NCI-H524 treated with DMSO at 0.1 percent for 48 hours (cell line): ENCODE data around the gene CIPC.

Experiments used
- DNase-seq: peaks from one replicate; lab custom pipeline; 2025; lab: John Stamatoyannopoulos, UW

CIPC gene

DNA sequence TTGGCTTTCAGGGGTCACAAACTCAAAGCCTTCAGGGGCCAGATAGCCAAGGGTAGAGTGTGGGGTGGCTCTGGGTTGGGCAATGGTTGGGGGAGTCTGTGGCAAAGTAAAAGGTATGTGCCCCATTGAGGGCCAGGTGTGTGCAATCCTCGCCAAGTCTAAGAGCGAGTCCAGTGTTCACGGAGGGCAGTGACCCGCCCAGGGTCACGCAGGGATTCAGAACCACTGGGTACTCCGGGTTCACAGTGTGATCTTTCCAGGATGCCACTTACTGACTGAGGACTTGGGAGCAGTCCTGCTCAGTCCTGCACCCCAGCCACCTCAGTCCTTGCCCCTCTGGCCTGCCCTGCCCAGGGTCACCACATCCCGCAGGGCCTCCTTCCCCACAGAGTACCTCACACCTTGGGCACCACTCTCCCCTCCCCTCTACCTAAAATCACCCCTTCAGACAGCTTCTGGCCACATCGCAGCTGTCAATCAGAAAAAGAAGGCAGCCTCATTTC, 27.8 kb downstream of the CIPC start:
- DNase-seq: no peak

DNA sequence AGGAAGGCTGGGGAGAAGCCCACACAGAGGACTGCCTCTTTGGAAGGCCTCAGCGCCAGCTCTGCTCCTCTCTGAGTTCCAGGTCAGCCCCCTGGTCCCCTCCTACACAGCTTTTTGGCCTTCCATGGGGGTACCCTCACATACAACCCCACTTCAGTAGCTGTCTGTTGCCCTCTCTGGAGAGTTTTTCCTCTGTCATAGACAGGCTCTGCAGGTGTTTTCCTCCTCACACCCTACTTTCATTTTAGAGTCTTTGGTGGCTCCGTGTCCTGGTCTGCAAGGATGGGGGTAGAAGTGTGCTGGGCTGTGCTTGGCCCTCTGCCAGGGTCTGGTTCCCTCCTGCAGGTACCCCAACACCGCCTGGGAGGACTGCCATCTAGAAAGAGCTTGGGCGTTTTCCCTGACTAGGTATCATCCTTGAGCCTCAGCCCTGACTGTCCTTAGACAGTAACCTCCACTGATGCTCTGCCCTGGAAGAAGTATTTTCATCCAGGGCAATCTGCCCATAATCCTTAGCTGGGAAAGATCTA, 28.5 kb downstream of the CIPC start:
- no peak for DNase-seq

DNA sequence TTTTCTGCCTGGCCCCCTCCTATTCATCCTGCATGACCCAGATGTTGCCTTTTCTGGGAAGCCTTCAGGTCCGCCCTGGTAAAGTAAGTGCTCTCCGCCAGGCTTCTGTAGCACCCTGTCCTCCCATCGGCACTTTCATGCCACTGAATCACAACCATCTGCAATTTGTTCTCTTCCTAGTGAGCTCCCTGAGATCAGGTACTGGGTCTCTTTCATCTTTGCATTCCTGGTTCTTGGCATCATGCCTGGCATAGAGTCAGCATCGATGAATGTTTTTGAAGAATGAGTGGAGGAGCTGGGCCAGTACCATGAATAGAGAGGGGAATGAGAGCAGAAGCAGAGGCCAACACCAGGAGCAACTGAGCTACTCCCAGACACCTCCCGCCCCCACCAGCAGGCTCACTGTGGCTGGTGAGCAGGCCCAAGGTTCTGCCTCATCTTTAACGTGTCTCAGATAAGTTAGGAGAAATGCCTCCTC, 30.4 kb downstream of the CIPC start:
- DNase-seq: no peak

DNA sequence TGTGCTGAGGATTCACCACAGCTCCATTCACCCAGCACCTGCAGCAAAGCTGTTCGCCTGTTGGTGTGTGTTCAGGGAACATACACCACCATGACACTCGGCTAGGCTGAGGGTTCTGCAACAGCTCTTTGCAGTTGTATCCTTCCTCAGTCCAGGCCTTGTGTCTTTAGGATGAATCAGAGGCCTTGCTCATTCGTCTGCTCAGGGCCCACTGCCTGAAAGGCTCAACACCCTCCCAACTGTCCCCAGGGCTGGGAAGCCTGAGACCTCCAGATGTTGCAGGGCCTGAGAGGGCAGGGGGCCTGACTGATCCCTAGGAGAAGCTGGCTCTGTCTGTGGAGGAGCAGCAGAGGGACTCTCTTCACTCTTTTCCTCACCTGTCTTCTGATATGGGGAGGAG, 32.3 kb downstream of the CIPC start:
- no peak for DNase-seq

DNA sequence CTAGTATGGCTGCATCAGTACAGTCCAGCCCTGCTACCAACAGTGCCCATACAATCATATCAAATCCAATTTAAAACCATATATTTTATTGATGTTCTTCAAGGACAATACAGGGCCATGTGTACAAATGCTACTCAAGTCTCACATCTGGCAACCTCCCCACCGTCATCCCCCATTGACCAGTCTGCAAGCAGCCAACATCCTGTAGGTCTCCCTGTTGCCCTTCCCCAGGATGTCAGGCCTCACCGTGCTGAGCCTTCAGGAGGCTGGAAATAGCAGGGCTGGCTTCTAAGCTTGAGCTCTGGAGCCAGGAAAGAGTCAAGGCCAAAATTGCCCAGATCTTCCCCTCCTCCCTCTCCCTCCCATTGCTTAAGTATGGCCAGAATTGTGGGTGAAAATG, 33.1 kb downstream of the CIPC start:
- no peak for DNase-seq

DNA sequence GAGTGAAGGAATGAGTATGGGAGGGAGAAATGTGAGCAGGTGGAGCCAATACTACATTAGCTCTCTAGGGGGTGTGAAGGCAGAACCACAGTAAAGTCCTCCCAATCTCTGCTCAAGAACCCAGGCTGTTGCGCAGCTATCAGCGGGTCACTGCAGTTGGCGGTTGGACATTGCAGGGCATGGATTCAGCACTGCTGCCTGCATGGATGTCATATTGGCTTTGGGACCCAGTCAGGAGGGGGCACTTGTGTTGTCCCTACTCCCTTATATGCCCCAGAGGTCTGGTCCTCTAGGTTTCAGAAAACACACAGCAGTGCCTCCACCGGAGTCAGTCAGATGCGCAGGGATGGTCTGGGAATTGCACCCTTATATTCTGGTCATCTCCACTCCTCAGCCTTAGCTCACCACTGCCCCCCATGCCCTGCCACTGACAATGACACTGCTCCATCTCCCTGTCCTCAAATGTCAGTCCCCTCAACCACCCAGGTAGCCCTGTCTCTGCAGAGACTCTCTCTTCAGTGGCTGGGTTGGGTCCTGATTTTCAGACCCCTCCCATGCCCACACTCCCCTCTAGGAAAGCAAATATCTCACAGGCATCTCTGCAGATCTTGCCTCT, 33.9 kb downstream of the CIPC start:
- no peak for DNase-seq

DNA sequence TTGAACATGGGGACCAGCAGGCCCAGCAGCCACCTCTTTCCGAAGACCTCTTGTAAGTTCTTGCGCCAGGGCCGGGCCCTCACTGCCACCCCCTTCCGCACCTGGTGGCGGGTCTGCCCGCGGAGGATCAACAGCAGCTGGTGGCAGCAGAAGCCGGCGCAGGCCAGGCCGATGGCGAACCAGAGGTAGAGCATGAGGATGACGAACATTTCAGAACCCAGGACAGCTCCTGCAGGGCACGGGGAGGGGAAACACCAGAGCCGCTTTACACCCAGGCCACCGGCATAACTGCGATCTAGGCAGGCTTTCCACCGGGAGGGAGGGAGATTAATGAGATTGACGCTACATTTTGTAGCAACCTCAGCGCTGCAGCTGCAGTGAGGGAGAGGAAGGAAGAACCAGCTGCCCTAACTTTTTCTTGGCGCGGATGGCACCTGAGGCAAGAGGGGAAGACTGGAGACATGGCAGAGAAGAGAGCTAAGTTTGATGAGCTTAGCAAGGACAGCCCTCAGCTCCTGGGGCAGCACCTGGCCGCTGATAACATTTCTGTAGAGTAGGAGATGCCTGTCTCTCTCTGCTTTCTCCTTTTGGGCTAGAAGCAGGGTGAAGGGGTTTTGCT, 35.8 kb downstream of the CIPC start:
- no peak for DNase-seq

DNA sequence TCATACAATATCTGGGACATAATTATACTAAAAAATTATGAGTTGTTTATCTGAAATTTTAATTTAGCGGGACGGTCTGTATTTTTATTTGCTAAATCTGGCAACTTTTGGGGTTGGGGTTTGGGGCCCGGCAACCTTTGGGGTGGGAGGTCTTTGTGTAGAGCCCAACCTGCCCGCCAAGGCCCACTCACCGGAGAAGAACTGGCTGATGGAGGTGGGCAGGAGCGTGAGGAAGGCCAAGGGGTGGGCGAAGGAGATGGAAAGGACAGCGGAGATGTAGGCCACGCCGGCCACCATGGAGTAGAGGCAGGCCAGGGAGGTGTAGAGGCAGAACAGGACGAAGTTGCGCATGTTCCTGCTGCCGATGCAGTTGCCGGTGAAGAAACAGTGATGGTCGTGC, 41.0 kb downstream of the CIPC start:
- no peak for DNase-seq

DNA sequence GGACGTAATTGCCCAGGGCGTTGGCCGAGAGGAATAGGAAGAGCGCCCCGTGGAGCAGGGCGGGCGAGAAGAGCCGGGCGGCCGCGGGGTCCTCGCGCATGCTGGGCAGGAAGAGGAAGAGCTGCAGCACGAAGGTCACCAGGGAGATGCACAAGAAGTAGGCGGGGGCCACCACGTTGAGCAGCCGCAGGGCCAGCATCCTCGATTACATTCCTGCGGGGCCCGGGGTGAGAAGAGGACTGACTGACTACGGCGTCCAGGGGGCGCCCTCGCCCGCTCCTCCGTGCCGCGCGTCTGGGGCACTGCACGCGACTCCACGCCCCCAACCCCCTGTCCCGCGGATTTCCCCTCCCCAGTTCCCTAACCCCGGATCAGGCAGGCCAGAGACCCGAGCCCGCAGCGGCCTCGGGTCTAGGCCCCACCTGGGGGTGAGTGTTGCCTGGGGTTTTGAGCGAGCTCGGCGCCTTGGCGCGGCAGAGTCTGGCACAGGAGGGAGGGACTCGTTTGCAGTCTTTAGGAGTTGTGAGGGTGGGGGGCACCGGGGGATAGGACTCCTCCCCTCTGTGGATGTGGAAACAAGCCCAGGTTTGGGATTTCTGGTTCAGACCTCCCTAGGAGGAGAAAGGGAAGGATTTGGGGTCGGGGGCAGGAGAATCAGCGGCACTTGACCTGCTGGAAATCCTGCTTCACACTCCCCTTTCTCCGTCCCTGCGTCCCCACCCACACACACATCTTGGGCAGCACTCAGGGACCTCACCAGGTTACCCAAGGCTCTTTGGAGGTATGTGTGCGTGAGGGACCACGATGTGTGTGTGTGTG, 41.7 kb downstream of the CIPC start:
- DNase-seq: no peak

DNA sequence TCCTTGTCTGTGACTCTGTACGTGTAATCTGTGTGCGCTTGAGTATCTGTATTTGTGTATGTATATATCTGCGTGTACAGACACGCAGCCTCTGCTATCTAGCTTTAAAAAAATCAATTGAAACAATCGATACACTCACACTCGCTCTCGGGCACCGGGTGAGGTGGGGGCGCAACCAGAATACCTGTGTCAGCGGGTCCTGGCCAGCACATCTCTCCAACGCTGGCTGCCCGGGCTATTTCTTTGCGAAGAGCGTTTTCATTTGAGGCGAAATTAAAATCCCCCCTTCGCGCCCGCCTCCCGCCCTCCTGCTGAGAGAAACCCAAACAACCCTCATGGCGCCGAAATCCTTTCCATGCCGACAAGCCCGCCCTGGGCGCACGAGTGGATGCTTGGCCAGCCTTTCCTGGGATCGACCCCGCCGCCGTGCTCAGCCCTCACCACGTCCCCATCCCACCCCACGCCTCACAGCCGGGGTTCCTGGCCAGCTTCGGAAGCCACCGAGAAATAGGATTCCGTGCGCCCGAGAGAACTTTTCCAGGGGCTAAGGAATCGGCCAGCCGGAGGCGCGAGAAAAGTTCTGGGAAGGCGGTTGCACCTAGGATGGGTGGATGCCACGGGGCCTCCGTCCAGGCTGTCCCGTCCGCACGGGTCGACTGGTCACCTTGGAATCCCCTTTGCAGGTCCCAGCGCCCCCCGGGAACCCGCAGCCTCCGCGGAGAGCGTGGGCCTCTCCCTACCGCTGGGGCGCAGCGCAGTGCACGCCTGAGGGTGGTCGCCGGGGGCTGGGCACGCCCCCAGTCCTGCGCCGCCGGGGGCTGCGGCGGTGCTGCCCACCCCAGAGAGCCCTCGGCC, 42.5 kb downstream of the CIPC start:
- no peak for DNase-seq

DNA sequence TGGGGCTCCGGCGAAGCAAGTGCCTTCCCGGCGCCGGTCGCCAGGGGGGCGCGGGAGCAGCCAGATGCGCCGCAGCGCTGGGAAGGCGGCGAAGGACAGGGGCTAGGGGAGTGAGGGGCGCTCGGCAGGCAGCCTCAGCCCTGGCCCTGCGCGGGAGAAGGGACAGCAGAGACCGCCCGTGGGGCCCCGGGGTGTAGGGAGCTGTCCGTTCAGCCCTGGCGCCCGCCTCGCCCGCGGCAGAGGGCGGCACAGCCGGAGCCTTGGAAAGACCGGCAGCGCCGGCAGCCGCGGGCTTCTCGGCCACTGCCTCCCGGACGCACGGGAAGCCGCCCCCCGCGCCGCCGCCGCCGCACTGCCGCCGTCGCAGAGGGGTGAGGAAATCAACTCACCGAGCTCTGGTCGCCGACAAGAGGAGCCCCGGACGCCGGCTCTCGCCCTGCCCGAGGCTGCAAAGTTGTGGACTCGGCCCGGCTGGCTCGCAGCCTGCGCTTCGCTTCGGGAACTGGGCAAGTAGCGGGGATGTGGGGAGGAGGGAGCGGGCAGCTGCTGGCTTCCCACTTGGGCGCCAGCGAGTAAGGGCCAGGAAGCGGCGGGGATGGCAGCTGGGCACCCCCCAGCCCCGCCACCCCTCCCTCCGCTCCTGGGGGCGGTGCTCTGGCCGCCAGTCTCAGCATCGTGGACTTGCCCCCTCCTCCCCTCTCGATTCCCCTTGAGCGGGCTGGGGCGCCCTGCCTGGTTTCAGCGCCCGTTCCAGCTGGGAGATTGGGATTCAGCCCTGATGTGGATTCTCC, 43.4 kb downstream of the CIPC start, which contains the start of gene ZDHHC22:
ZDHHC22 (minus strand) TSS at position 578 of the 791 bp plus-strand sequence. CDS start 2,053 bp downstream, outside the sequence.
- peak; percentile 94 for DNase-seq

DNA sequence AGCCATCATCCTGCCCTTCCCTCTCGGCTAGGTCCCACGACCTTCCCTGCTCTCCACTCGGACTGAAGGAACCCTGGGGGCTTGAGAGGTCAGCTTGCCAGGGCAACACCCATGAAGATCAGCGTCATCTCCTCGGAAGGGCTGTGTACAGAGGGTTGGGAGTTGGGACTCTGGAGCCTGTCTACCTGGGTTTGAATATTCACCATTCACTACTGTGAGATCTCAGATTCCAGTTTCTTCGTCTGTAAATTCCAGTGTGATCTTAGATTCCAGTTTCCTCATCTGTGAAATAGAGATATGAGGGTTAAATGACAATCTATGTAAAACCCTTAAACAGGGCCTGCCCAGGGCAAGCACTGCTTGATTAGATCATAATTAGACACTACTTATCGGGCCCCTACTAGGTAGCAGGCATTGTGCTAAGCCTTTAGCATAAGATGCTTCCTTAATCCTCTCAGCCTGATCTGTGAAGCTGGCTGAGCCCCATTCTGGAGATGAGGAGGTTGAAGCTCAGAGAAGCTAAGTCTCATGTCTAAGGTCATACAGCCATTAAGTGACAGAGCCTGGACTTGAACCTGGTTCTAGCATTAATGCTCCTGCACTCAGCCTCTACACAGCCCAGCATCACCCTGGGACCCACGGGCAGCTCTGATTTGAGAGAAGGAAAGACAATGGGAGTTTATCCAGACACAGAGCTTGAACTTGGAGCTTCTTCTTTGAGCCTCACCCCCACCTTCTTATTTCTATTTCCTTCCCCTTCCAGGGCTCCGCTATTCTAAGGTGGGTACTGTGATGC, 44.1 kb downstream of the CIPC start:
- peak; percentile 90 for DNase-seq

DNA sequence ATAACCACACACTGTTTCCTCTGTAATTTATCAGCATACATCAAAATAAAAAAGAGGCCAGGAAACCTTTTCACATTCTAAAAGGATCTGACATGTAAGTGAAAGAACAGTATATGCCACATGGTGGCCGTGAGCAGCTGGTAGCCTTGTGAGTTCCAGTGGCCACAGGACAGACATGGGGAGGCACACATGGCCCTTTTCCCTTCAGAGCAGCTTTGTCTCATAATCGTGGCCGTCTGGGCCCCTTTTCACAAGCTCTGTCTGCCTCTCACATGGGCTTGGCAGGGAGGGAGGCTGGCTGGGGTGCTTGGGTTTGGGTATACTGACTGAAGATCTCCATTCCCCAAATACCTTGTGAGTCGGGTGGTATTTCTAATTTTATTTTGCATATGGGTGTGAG, 45.0 kb downstream of the CIPC start:
- peak; percentile 69 for DNase-seq

DNA sequence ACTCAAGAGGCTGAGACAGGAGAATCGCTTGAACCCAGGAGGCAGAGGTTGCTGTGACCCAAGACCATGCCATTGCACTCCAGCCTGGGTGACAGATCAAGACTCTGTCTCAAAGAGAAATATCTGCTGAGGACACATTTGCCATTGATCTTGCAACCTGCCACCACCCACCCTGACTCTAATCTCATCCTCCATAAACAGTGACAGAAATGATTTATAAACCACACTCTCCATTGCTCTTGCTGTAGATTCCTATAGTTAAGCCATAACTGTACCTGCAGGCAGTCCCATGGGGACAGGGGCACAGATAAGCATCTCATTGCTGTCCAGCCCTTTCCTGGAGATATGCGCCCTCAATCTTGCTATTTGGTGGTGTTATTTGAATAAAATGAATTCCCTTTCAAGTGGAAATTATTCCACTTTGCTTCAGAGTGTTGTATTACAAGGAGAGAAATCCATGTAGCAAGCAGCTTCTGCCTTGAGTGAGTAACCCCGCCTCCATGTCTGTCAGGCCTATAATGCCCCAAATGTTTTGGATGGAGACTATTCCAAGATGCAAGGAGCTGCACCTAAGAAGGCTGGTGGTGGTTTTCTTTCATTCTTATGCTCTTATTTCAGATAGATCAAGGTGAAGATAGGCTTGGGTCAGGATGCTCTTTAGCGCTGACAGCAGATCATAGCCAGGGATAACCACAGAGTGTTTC, 46.5 kb downstream of the CIPC start:
- no peak for DNase-seq

DNA sequence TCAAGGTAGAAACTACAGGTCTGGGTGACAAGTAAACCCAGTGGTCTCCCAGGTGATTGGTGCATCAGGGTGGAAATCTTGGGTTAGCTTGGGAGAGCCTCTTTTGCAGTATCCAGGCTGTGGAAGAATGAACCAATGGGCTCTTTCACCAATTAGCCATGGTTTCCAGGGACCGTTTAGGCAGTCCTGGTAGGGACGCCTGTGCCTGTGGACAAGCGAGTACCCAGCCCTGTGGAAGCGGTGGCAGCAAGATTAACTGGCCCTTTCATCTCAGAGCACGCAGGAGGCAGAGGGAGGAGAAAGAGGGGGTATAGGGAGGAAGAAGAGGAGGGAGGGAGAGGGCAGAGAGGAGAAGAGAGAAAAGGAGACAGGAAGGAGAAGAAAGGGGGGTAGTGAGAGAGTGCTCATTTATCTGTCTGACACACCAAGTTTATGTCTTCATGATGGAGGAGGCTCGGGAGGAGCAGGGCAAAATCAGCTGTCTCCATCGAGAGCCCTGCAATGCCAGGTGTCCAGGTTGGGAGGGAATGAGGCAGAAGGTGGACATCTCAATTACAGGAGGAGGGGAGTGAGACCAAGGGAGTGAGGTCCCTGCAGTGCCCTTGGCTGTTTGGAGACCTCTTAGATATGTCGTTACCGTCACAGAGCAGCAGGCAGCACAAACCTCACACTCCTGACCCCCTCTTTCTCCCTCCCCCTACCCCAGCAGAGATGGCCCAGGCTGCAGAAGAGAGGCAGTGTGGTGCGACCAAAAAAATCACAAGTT, 48.1 kb downstream of the CIPC start:
- no peak for DNase-seq

DNA sequence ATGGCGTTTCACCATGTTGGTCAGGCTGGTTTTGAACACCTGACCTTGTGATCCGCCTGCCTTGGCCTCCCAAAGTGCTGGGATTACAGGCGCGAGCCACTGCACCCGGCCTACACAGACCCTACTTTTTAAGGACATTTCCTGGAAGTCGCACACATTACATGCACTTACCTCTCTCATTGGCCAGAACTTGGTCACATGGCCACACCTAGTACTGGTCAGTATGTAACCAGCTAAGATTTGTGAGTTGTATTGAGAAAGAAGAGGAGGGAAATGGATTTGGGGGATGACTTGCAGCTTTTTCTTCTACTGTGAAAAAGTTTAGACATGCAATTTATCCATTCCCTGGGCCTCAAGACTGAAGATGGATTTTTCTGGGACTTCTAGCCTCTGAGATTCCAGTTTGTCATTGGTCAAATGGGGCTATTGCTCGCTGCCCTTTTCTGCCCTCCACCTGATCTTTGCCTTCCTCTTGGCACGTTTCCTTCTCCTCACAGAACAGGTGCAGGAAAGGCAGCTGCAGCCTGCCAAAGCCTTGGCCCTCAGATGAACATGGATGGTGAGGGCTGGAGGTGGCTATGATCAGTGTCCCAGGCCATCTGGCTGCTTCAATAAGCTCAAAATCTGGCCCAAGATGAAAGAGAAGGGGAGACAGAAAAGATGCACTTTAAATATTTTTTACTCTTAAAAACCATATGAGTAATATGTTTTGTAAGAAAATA, 50.6 kb downstream of the CIPC start:
- peak; percentile 39 for DNase-seq

DNA sequence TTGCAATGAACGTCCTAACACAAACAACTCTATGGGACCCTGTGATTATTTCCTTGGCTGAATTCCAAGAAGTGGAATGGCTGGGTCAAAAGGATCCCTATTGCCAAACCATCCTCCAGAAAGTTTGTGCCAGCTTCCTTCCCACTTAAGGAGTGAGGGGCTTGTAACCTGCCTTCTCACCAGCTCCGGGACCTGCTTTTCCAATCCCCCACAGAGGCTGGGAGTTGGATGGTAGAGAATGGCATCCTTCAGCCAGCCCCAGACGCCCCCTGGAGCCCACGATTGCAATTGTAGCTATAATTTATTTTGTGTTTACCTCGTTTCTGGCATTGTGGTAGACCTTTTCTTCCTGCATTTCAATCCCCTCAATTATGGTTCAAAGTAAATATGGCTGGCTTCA, 53.2 kb downstream of the CIPC start:
- peak; percentile 17 for DNase-seq
